ENCODE data around the gene ZBTB24. TPM values are rescaled to one million over a fixed set of nuclear protein-coding genes. Genes with fewer than 3 reads are reported as not detected.

ZBTB24 gene
- total RNA-seq, 4 donors from 2014 or later = 8.1 to 11.6 (median 11.2) TPM

- Histone ChIP-seq H3K4me1 (peaks cover 41% of the 10 kb centered on the region), H3K4me3 (no peak overlapping the region), H3K27ac (no peak overlapping the region), H3K36me3 (peaks cover 8% of the 10 kb centered on the region), H3K9me3 (no peaks in the 10 kb centered on the region), H3K27me3 (no peaks in the 10 kb centered on the region)
- TF ChIP-seq POLR2A (IDR thresholded peaks at IDR 0.05) (no peak), CTCF (IDR thresholded peaks at IDR 0.05) (no peak), POLR2AphosphoS5 (IDR thresholded peaks at IDR 0.05) (no peak), EP300 (IDR thresholded peaks at IDR 0.05) (no peak)
- no peak for DNase-seq (ENCODE audit: low spot score in 2 of 2)
- WGBS = 77% methylated on average over 5 of the region's 5 CpGs
These were observed 24.1 kb downstream of the ZBTB24 start for GRCh38 chr6:109458774-109459531.

GRCh38 chr6:109457562-109457996, 25.4 kb downstream of the ZBTB24 start:
- peak overlapping the region; percentile 70 for H3K27ac ChIP-seq
- H3K9me3 ChIP-seq = no peaks in the 10 kb centered on the region
- H3K27me3 ChIP-seq = no peaks in the 10 kb centered on the region
- H3K4me3 ChIP-seq = no peak overlapping the region
- TF ChIP-seq POLR2A (IDR thresholded peaks at IDR 0.05) (no peak), POLR2AphosphoS5 (IDR thresholded peaks at IDR 0.05) (no peak), EP300 (IDR thresholded peaks at IDR 0.05) (no peak), CTCF (IDR thresholded peaks at IDR 0.05) (no peak)
- H3K4me1 ChIP-seq = peaks cover 49% of the 10 kb centered on the region
- DNase-seq (ENCODE audit: low spot score in 2 of 2) = no peak
- H3K36me3 ChIP-seq = peaks cover 4% of the 10 kb centered on the region
- 47% methylated on average over 6 of the region's 6 CpGs for WGBS

GRCh38 chr6:109456710-109457561, 26.1 kb downstream of the ZBTB24 start:
- H3K4me1 ChIP-seq = peaks cover 49% of the 10 kb centered on the region
- H3K27ac ChIP-seq = peak overlapping the region; percentile 70
- peak in 1 of 2 donors; percentile 87 for DNase-seq (ENCODE audit: low spot score in 2 of 2)
- no peak for TF ChIP-seq POLR2AphosphoS5 (IDR thresholded peaks at IDR 0.05)
- TF ChIP-seq EP300 (IDR thresholded peaks at IDR 0.05) = no peak
- no peak for TF ChIP-seq CTCF (IDR thresholded peaks at IDR 0.05)
- no peak for TF ChIP-seq POLR2A (IDR thresholded peaks at IDR 0.05)
- H3K4me3 ChIP-seq = peak overlapping the region; percentile 56
- H3K9me3 ChIP-seq = no peaks in the 10 kb centered on the region
- no peaks in the 10 kb centered on the region for H3K27me3 ChIP-seq
- peaks cover 10% of the 10 kb centered on the region for H3K36me3 ChIP-seq
- WGBS = 21% methylated on average over 16 of the region's 16 CpGs

- H3K27ac ChIP-seq = peak overlapping the region; percentile 70
- DNase-seq (ENCODE audit: low spot score in 2 of 2) = peak in 1 of 2 donors; percentile 80
- TF ChIP-seq POLR2AphosphoS5 (IDR thresholded peaks at IDR 0.05) (no peak), POLR2A (IDR thresholded peaks at IDR 0.05) (peak in 1 of 2 donors; percentile 36), CTCF (IDR thresholded peaks at IDR 0.05) (no peak), EP300 (IDR thresholded peaks at IDR 0.05) (no peak)
- 31% methylated on average over 7 of the region's 38 CpGs for WGBS
- peak overlapping the region; percentile 56 for H3K4me3 ChIP-seq
- H3K9me3 ChIP-seq = no peaks in the 10 kb centered on the region
- peaks cover 49% of the 10 kb centered on the region for H3K4me1 ChIP-seq
- H3K36me3 ChIP-seq = peaks cover 12% of the 10 kb centered on the region
- H3K27me3 ChIP-seq = no peaks in the 10 kb centered on the region
These were observed 26.9 kb downstream of the ZBTB24 start for GRCh38 chr6:109456111-109456583.
